Measurements from ENCODE around the gene NEDD4L. TPM values are rescaled to one million over a fixed set of nuclear protein-coding genes. Genes with fewer than 3 reads are reported as not detected.

The NEDD4L gene
- total RNA-seq, 4 donors from 2014 or later: 32.5 to 65.6 (median 43.4) TPM

DNA sequence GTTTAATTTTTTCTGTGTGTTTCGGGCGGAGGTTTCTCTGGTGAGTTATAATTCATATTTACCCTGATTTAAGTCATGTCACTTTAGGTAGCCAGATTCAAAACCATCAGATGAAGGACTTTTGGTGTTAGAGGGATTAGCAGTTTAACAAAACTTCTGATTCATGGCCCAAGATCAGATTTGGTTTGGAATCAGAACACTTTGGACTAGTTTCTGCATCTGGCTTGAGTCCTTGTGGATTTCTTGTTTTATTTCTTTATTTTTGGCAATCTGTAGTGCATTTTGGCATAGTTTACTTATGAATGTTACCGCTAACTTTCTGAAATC, 3.5 kb downstream of the NEDD4L start:
- TF ChIP-seq, protein P1, sequence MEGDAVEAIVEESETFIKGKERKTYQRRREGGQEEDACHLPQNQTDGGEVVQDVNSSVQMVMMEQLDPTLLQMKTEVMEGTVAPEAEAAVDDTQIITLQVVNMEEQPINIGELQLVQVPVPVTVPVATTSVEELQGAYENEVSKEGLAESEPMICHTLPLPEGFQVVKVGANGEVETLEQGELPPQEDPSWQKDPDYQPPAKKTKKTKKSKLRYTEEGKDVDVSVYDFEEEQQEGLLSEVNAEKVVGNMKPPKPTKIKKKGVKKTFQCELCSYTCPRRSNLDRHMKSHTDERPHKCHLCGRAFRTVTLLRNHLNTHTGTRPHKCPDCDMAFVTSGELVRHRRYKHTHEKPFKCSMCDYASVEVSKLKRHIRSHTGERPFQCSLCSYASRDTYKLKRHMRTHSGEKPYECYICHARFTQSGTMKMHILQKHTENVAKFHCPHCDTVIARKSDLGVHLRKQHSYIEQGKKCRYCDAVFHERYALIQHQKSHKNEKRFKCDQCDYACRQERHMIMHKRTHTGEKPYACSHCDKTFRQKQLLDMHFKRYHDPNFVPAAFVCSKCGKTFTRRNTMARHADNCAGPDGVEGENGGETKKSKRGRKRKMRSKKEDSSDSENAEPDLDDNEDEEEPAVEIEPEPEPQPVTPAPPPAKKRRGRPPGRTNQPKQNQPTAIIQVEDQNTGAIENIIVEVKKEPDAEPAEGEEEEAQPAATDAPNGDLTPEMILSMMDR (IDR thresholded peaks at IDR 0.05; ENCODE audit: low read depth): no peak

DNA sequence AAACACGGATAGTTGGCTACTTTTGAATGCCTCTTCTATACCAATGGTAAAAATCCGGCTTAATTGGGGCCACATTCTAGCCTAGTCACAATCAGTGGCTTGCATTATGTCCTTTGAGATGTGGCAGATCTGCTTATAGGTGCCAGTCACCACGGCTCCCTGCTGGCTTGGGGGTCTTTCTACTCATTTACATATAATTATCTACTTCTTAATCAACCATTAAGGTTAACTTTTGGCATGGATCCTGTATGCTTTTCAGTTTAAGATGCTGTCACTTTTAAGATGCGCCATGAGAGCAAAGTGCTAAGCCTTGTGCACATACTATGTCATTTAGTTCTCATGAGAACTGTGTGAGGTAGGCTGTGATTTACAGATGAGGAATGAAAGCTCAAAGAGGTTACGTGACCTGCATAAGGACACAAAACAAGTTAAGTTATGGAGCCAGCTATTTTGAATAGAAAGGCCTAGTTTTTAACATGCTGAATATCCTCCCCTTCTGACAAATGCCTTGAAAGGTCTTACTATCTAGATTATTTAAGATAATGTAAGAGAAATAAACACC, 4.1 kb downstream of the NEDD4L start:
- TF ChIP-seq, protein P1 (IDR thresholded peaks at IDR 0.05; ENCODE audit: low read depth): no peak

DNA sequence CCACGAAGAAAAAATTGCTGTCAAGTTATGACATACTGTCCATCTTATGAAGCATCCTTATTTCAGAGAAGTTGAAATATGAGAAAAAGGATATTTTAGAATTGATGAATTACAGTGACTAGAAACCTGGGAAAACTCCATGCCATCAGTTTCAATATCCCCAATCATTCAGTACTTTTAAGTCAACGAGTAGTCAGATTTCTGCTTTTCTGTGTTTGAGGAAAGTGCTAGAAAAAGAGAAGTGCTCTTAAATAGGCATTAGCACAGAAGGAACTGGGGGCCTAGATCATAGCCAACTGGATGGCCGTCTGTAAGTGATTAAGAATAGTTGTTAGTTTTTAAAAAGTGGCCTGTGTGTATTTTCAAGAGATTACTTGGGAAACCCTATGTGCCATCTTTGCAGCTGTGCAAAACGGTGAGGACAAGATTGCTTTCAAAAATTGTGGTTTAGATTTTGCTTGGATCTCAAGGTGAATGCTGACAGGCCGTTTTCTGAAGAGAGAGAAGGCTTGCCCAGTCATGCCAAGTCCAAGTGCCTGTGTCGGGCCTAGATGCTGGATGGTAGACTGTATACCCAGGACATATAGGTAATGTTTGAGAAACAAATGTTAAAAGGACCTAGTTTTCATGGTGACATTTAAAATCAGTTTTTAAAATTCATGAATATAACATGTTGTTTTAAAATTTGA, 5.1 kb downstream of the NEDD4L start:
- TF ChIP-seq, protein P1 (IDR thresholded peaks at IDR 0.05; ENCODE audit: low read depth): no peak

DNA sequence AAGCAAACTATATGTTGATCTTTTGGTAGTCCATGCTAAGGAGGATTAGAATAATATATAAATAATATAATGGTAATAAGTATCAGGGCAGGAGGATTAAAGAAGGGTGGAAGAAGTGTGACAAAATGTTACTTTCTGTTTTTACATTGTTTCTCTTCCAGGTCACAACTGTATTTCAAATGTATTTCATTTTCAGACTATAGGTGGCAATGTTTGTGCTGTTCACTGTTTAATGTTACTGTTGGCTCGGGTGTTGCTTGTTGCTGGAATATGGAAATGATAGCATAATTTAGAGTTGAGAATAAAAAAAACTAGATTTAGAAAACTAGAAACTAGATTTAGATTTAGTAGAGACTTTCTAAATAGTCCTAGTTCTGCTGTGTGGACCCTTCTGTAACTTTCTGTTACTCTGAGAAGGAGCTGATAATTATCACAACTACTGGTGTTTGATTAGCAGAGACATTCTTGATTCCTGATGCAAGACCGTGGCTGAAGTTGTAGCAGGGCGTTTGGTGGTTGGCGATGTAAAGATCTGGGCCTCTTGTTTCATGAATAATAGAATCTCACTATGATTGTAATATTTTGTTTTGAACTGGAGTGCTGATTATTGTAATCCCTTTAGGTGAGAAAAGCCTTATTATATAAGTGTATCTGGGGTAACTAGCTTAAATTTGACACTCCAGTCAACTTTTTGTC, 7.9 kb downstream of the NEDD4L start:
- TF ChIP-seq, protein P1 (IDR thresholded peaks at IDR 0.05; ENCODE audit: low read depth): no peak

DNA sequence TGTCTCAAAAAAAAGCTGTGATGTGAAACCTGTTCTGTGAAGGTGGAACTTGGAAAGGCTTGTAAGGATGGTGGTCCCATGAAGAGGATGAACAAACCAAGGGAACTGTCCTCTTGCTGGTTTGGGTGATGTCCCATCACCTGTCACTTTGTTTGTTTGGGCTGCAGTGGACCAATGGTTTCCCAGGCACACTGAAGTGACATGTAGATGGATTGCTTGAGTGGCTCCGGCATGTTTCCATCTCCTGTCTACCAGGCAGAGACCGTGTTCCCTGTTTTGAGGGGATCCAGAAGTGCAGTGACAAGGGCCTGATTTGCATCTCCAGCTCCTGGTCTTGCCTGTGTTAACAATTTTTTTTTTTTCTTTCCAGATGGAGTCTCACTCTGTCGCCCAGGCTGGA, 8.9 kb downstream of the NEDD4L start:
- TF ChIP-seq, protein P1 (IDR thresholded peaks at IDR 0.05; ENCODE audit: low read depth): no peak

DNA sequence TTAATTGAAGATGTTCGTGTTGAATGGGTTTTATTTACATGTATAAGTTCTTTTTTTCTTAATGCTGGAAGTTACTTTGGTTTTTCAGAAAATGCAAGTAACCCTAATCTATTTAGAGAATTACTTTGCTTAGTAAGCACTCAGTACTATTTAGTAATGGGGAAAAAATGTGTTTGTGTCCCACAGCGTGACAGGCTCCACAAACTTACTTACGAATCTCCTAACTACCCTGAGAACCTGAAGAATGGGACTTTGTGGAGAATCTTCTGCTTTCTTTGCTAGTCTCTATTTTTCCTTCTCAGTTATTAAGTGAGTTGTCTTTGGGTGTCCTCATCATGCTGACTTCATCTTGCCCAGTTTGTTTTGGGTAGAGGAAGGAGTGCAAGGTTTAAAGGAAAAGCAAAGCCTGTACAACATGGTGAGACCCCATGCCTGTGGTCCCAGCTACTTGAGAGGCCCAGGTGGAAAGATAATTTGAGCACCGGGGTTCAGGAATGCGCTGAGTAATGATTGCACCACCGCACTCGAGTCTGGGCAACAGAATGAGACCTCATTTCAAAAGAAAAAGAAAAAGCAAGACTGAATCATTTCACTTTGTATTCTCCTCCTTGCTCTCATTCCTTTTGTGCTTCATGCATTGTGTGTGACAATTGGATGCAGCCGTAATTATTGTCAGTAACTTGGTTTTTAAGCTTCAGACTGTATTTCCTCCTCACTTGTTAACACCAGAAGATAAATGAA, 10.2 kb downstream of the NEDD4L start:
- TF ChIP-seq, protein P1 (IDR thresholded peaks at IDR 0.05; ENCODE audit: low read depth): no peak
